DOHH2 (cell line): Measurements from ENCODE around the gene HS3ST5.
"Not testable (repeated sequence)": the region's sequence is repeated elsewhere in the genome, so short reads cannot be mapped to it uniquely, and the experiment has no call there.

Experiments used
- H3F3A ChIP-seq: fragments of 200-600 bp; sonication (generic), shearing (Covaris generic); 2 replicates; pipeline ENCODE4 v1.6.0; 2016; ENCODE audit warnings: antibody characterized with exemption, mild to moderate bottlenecking; ENCODE audit not compliant: control insufficient read depth, insufficient read depth
- H3K27ac ChIP-seq: fragments of 200-600 bp; sonication (generic); 2 replicates; pipeline ENCODE4 v1.5.1; 2014; ENCODE audit warnings: low read depth, mild to moderate bottlenecking, low read length, moderate library complexity
- H3K27me3 ChIP-seq: fragments of 200-600 bp; sonication (generic); 2 replicates; pipeline ENCODE4 v1.6.1; 2014; ENCODE audit warnings: mild to moderate bottlenecking, low read length, mixed read lengths; ENCODE audit not compliant: control insufficient read depth
- H3K36me3 ChIP-seq: fragments of 200-600 bp; sonication (generic); 2 replicates; pipeline ENCODE4 v1.6.1; 2014; ENCODE audit warnings: mild to moderate bottlenecking, low read length, moderate library complexity, mixed read lengths; ENCODE audit not compliant: control insufficient read depth
- H3K4me1 ChIP-seq: fragments of 200-600 bp; sonication (generic); 2 replicates; pipeline ENCODE4 v1.6.1; 2014; ENCODE audit warnings: mild to moderate bottlenecking, low read length, mixed read lengths; ENCODE audit not compliant: control insufficient read depth
- H3K4me2 ChIP-seq: fragments of 200-600 bp; sonication (generic); 2 replicates; pipeline ENCODE4 v1.6.0; 2014; ENCODE audit warnings: mild to moderate bottlenecking, low read length, moderate library complexity
- H3K4me3 ChIP-seq: fragments of 200-600 bp; sonication (generic); 2 replicates; pipeline ENCODE4 v1.5.1; 2014; ENCODE audit warnings: mild to moderate bottlenecking, low read length, mixed read lengths
- H3K79me2 ChIP-seq: fragments of 200-600 bp; sonication (generic); 2 replicates; pipeline ENCODE4 v1.6.1; 2014; ENCODE audit warnings: mild to moderate bottlenecking, low read length, mixed read lengths; ENCODE audit not compliant: control insufficient read depth
- H3K9me2 ChIP-seq: fragments of 200-600 bp; sonication (generic); replicated peaks from 2 replicates; pipeline ENCODE4 v1.6.1; 2014; ENCODE audit warnings: mild to moderate bottlenecking, low read length, mixed read lengths; ENCODE audit not compliant: control insufficient read depth
- H3K9me3 ChIP-seq: fragments of 200-600 bp; sonication (generic); 2 replicates; pipeline ENCODE4 v1.6.1; 2014; ENCODE audit warnings: antibody characterized with exemption, low read length, mixed read lengths; ENCODE audit not compliant: control insufficient read depth, insufficient read depth
- H4K20me1 ChIP-seq: fragments of 200-600 bp; sonication (generic); 2 replicates; pipeline ENCODE4 v1.6.0; 2014; ENCODE audit warnings: low read depth, mild to moderate bottlenecking, antibody characterized with exemption, low read length, moderate library complexity; ENCODE audit not compliant: control insufficient read depth, insufficient read depth
- CTCF ChIP-seq: fragments of 200-600 bp; sonication (generic); IDR thresholded peaks from one replicate; pipeline ENCODE4 v1.5.1; 2014; ENCODE audit warnings: antibody characterized with exemption, mild to moderate bottlenecking, low read depth, low read length; ENCODE audit not compliant: poor library complexity, severe bottlenecking
- EZH2phosphoT487 ChIP-seq: fragments of 200-600 bp; sonication (generic); IDR thresholded peaks from 2 replicates; pipeline ENCODE4 v1.6.1; 2017; ENCODE audit warnings: borderline replicate concordance, mild to moderate bottlenecking, antibody characterized with exemption, low read length, moderate library complexity, mixed read lengths

HS3ST5 gene

GRCh38 chr6:114319749-114320148 is 23.1 kb downstream of the HS3ST5 start:
- Histone ChIP-seq H4K20me1 (no peaks in the 10 kb centered on the region), H3K4me2 (no peak overlapping the region), H3K4me1 (no peaks in the 10 kb centered on the region), H3K9me3 (no peaks in the 10 kb centered on the region), H3K79me2 (no peaks in the 10 kb centered on the region), H3F3A (no peaks in the 10 kb centered on the region), H3K27me3 (no peaks in the 10 kb centered on the region), H3K4me3 (no peak overlapping the region), H3K27ac (no peak overlapping the region), H3K36me3 (no peaks in the 10 kb centered on the region), H3K9me2 (no peaks in the 10 kb centered on the region)
- TF ChIP-seq CTCF (no peak), EZH2phosphoT487 (no peak)

GRCh38 chr6:114315831-114316595 is 26.8 kb downstream of the HS3ST5 start:
- Histone ChIP-seq H3K4me2 (no peak overlapping the region), H3K27ac (no peak overlapping the region), H3K9me3 (no peaks in the 10 kb centered on the region), H3K79me2 (no peaks in the 10 kb centered on the region), H3K27me3 (no peaks in the 10 kb centered on the region), H3K36me3 (no peaks in the 10 kb centered on the region), H3F3A (no peaks in the 10 kb centered on the region), H3K4me3 (no peak overlapping the region), H3K4me1 (no peaks in the 10 kb centered on the region), H4K20me1 (no peaks in the 10 kb centered on the region), H3K9me2 (no peaks in the 10 kb centered on the region)
- TF ChIP-seq CTCF, result no peak
- no peak for TF ChIP-seq EZH2phosphoT487

GRCh38 chr6:114313816-114314215 is 29.0 kb downstream of the HS3ST5 start:
- not testable (repeated sequence) for H3K4me2 ChIP-seq, H3K9me3 ChIP-seq, H3K9me2 ChIP-seq, H4K20me1 ChIP-seq, H3K4me3 ChIP-seq, H3F3A ChIP-seq, H3K27ac ChIP-seq, H3K79me2 ChIP-seq, H3K4me1 ChIP-seq, H3K27me3 ChIP-seq, H3K36me3 ChIP-seq

- H4K20me1 ChIP-seq, result no peaks in the 10 kb centered on the region
- no peak overlapping the region for H3K27ac ChIP-seq
- no peaks in the 10 kb centered on the region for H3K27me3 ChIP-seq
- H3F3A ChIP-seq, result no peaks in the 10 kb centered on the region
- no peaks in the 10 kb centered on the region for H3K9me2 ChIP-seq
- no peaks in the 10 kb centered on the region for H3K4me1 ChIP-seq
- TF ChIP-seq EZH2phosphoT487 (no peak), CTCF (no peak)
- no peaks in the 10 kb centered on the region for H3K36me3 ChIP-seq
- no peaks in the 10 kb centered on the region for H3K9me3 ChIP-seq
- H3K4me3 ChIP-seq, result no peak overlapping the region
- no peak overlapping the region for H3K4me2 ChIP-seq
- H3K79me2 ChIP-seq, result no peaks in the 10 kb centered on the region
Measured at GRCh38 chr6:114312931-114313330, 29.9 kb downstream of the HS3ST5 start.
